Measurements from ENCODE around the gene FARS2. TPM values are rescaled to one million over a fixed set of nuclear protein-coding genes. Genes with fewer than 3 reads are reported as not detected.

The FARS2 gene
- total RNA-seq, 1 experiment from 2014 or later = 13.8 TPM

DNA sequence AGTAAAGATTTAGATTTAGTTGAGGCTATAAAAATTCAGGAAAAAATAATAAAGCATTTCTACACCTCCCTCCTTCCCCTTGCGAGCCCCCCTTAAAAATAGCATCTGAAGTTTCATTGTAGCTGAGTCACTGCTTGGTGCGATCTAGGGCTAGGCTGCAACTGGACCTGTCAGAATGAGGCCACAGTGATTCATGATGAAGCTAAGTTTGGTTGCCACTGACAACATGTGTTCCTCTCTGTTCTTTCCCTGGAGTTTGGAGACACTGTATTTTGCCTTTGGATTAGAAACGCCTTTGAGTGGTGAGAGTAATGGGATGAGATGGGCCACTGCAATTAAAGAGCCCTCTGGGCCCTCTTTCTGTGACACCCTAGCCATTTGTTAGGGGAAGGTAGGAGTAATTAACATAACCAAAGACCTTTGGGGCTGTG lies 411.3 kb downstream of the FARS2 start:
- ATAC-seq (no peak), DNase-seq (ENCODE audit: low read depth, low spot score) (no peak)
- no TSS peak for BruUV-seq (replicated peaks)
- ChIA-PET CTCF (interaction anchor here (2.0 kb wide), 1 partner anchor 202 kb away, joined by 10 read pairs; no protein-coding TSS in a partner anchor), RAD21 (ENCODE audit: low non-redundant PET in 1 of 2, low total read pairs in 2 of 2, uncharacterized antibody in 2 of 2, unreplicated experiment in 2 of 2) (no interaction called here), POLR2A (no interaction called here)
- Histone ChIP-seq H3K9me2 (ENCODE audit: insufficient read depth) (no peaks in the 10 kb centered on the region), H3K27me3 (ENCODE audit: insufficient read depth, low read length) (no peaks in the 10 kb centered on the region), H3K36me3 (ENCODE audit: control insufficient read depth in 1 of 2, insufficient read depth in 2 of 2, low read length in 2 of 2) (no peaks in the 10 kb centered on the region), H2AFZ (ENCODE audit: low read depth, low read length, poor library complexity, severe bottlenecking) (no peak overlapping the region), H4K20me1 (ENCODE audit: insufficient read depth) (0 out of 2 replicates have a peak, but pooled peaks cover 4% of the 10 kb centered on the region), H3K79me2 (ENCODE audit: insufficient read depth, low read length) (no peaks in the 10 kb centered on the region), H3K9ac (ENCODE audit: low read length) (no peak overlapping the region), H3K4me3 (replicated peaks in 1 of 2; ENCODE audit: low read depth in 1 of 2, low read length in 2 of 2) (no peak overlapping the region), H3K4me1 (ENCODE audit: control insufficient read depth in 1 of 2, insufficient read depth in 2 of 2, low read length in 2 of 2) (no peaks in the 10 kb centered on the region), H3K4me2 (ENCODE audit: low read length) (no peak overlapping the region), H3K9me3 (ENCODE audit: control insufficient read depth in 1 of 2, insufficient read depth in 1 of 2, low read depth in 1 of 2, low read length in 2 of 2) (no peaks in the 10 kb centered on the region), H3K27ac (ENCODE audit: low read depth, low read length) (no peak overlapping the region)
- intact Hi-C loops (cut with micrococcal nuclease) = no loop called here
- TF ChIP-seq, protein P1, sequence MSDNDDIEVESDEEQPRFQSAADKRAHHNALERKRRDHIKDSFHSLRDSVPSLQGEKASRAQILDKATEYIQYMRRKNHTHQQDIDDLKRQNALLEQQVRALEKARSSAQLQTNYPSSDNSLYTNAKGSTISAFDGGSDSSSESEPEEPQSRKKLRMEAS (IDR thresholded peaks at IDR 0.05) = no peak
- no peak for TF ChIP-seq RAD21 (IDR thresholded peaks at IDR 0.05; ENCODE audit: low read depth)
- no peak for TF ChIP-seq CBX3 (IDR thresholded peaks at IDR 0.05; ENCODE audit: low read depth)
- no peak for TF ChIP-seq EZH2 (IDR thresholded peaks at IDR 0.05)
- TF ChIP-seq, protein P2, sequence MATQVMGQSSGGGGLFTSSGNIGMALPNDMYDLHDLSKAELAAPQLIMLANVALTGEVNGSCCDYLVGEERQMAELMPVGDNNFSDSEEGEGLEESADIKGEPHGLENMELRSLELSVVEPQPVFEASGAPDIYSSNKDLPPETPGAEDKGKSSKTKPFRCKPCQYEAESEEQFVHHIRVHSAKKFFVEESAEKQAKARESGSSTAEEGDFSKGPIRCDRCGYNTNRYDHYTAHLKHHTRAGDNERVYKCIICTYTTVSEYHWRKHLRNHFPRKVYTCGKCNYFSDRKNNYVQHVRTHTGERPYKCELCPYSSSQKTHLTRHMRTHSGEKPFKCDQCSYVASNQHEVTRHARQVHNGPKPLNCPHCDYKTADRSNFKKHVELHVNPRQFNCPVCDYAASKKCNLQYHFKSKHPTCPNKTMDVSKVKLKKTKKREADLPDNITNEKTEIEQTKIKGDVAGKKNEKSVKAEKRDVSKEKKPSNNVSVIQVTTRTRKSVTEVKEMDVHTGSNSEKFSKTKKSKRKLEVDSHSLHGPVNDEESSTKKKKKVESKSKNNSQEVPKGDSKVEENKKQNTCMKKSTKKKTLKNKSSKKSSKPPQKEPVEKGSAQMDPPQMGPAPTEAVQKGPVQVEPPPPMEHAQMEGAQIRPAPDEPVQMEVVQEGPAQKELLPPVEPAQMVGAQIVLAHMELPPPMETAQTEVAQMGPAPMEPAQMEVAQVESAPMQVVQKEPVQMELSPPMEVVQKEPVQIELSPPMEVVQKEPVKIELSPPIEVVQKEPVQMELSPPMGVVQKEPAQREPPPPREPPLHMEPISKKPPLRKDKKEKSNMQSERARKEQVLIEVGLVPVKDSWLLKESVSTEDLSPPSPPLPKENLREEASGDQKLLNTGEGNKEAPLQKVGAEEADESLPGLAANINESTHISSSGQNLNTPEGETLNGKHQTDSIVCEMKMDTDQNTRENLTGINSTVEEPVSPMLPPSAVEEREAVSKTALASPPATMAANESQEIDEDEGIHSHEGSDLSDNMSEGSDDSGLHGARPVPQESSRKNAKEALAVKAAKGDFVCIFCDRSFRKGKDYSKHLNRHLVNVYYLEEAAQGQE (IDR thresholded peaks at IDR 0.05; ENCODE audit: low read depth) = no peak
- TF ChIP-seq YY1 (IDR thresholded peaks at IDR 0.05; ENCODE audit: extremely low read depth, insufficient replicate concordance, low read depth, low read length) = no peak
- TF ChIP-seq, protein P3, sequence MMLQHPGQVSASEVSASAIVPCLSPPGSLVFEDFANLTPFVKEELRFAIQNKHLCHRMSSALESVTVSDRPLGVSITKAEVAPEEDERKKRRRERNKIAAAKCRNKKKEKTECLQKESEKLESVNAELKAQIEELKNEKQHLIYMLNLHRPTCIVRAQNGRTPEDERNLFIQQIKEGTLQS (IDR thresholded peaks at IDR 0.05) = no peak
- no peak for TF ChIP-seq JUND (IDR thresholded peaks at IDR 0.05)
- TF ChIP-seq ZFX (IDR thresholded peaks at IDR 0.05) = no peak
- TF ChIP-seq FOSL1 (IDR thresholded peaks at IDR 0.05; ENCODE audit: low read depth) = no peak
- TF ChIP-seq POLR2A (IDR thresholded peaks at IDR 0.05; ENCODE audit: borderline replicate concordance, extremely low read depth, insufficient read depth, insufficient read length) = no peak
- TF ChIP-seq CEBPB (IDR thresholded peaks at IDR 0.05; ENCODE audit: low read depth) = no peak
- no peak for TF ChIP-seq POLR2AphosphoS5 (IDR thresholded peaks at IDR 0.05; ENCODE audit: low read depth, low read length)
- TF ChIP-seq TCF7L2 (IDR thresholded peaks at IDR 0.05; ENCODE audit: borderline replicate concordance, extremely low read depth, insufficient read depth, insufficient read length) = no peak
- no peak for TF ChIP-seq ELF1 (IDR thresholded peaks at IDR 0.05; ENCODE audit: borderline replicate concordance, low read depth)

All from HCT116 (cell line).